ENCODE measurements around the gene VWDE. TPM values are rescaled to one million over a fixed set of nuclear protein-coding genes. Genes with fewer than 3 reads are reported as not detected.
A peak's percentile ranks its signal among the peaks of the same experiment; 100 is the strongest.

Gene VWDE
- polyA plus RNA-seq, 1 donor from 2014 or later: 0.27 TPM

- Histone ChIP-seq H3K4me2 (ENCODE audit: low read length) (no peak overlapping the region), H3K27ac (ENCODE audit: low read length) (no peak overlapping the region), H3K9ac (ENCODE audit: low read length) (no peak overlapping the region), H3K36me3 (ENCODE audit: insufficient read depth, low read length) (no peaks in the 10 kb centered on the region), H4K20me1 (ENCODE audit: insufficient read depth) (no peaks in the 10 kb centered on the region), H3K79me2 (replicated peaks; ENCODE audit: insufficient read depth, low read length) (no peaks in the 10 kb centered on the region), H3K4me3 (ENCODE audit: low read length) (no peak overlapping the region), H3K9me3 (ENCODE audit: low read length) (no peaks in the 10 kb centered on the region), H3K9me2 (ENCODE audit: insufficient read depth, low read length) (no peaks in the 10 kb centered on the region), H3F3A (ENCODE audit: insufficient read depth, low read length, poor library complexity, severe bottlenecking) (no peaks in the 10 kb centered on the region), H2AFZ (ENCODE audit: low read depth, low read length) (no peak overlapping the region), H3K27me3 (ENCODE audit: insufficient read depth, low read depth, low read length) (no peaks in the 10 kb centered on the region)
- no peak for TF ChIP-seq MXI1 (conservative IDR thresholded peaks at IDR 0.05; ENCODE audit: poor library complexity, severe bottlenecking)
- no peak for TF ChIP-seq EZH2 (IDR thresholded peaks at IDR 0.05; ENCODE audit: borderline replicate concordance, insufficient read depth, low read length, poor library complexity, severe bottlenecking)
- no peak for TF ChIP-seq EP300 (conservative IDR thresholded peaks at IDR 0.05; ENCODE audit: poor library complexity, severe bottlenecking)
- TF ChIP-seq SMC3 (conservative IDR thresholded peaks at IDR 0.05; ENCODE audit: poor library complexity): no peak
- TF ChIP-seq CTCF (IDR thresholded peaks at IDR 0.05; ENCODE audit: poor library complexity, severe bottlenecking): no peak
- TF ChIP-seq REST (IDR thresholded peaks at IDR 0.05; ENCODE audit: borderline replicate concordance): no peak
- no peak for TF ChIP-seq POLR2AphosphoS5 (IDR thresholded peaks at IDR 0.05)
- no peak for TF ChIP-seq RAD21 (conservative IDR thresholded peaks at IDR 0.05)
- no peak for TF ChIP-seq TAF1 (IDR thresholded peaks at IDR 0.05; ENCODE audit: low read depth)
Observed at GRCh38 chr7:12436126-12436525, 32.5 kb upstream of the VWDE start.

GRCh38 chr7:12434012-12434642 is 30.5 kb upstream of the VWDE start:
- H3K36me3 ChIP-seq (ENCODE audit: insufficient read depth, low read length): no peaks in the 10 kb centered on the region
- H3K27me3 ChIP-seq (ENCODE audit: insufficient read depth, low read depth, low read length): no peaks in the 10 kb centered on the region
- H3K9me3 ChIP-seq (ENCODE audit: low read length): no peaks in the 10 kb centered on the region
- no peaks in the 10 kb centered on the region for H3K79me2 ChIP-seq (replicated peaks; ENCODE audit: insufficient read depth, low read length)
- H2AFZ ChIP-seq (ENCODE audit: low read depth, low read length): no peak overlapping the region
- H3K4me2 ChIP-seq (ENCODE audit: low read length): no peak overlapping the region
- no peaks in the 10 kb centered on the region for H3F3A ChIP-seq (ENCODE audit: insufficient read depth, low read length, poor library complexity, severe bottlenecking)
- H3K4me3 ChIP-seq (ENCODE audit: low read length): no peak overlapping the region
- H4K20me1 ChIP-seq (ENCODE audit: insufficient read depth): no peaks in the 10 kb centered on the region
- TF ChIP-seq RAD21 (conservative IDR thresholded peaks at IDR 0.05) (no peak), MXI1 (conservative IDR thresholded peaks at IDR 0.05; ENCODE audit: poor library complexity, severe bottlenecking) (no peak), POLR2AphosphoS5 (IDR thresholded peaks at IDR 0.05) (no peak), SMC3 (conservative IDR thresholded peaks at IDR 0.05; ENCODE audit: poor library complexity) (no peak), CTCF (IDR thresholded peaks at IDR 0.05; ENCODE audit: poor library complexity, severe bottlenecking) (peak; percentile 50)
- no peak overlapping the region for H3K9ac ChIP-seq (ENCODE audit: low read length)
- H3K27ac ChIP-seq (ENCODE audit: low read length): no peak overlapping the region
- no peaks in the 10 kb centered on the region for H3K9me2 ChIP-seq (ENCODE audit: insufficient read depth, low read length)

All from neural cell (in vitro differentiated cells).